Occipital lobe (tissue), 2 donors: ENCODE results near the gene FHL1. TPM values are rescaled to one million over a fixed set of nuclear protein-coding genes. Genes with fewer than 3 reads are reported as not detected.

Source experiments
- DNase-seq: peaks from one replicate; lab custom pipeline; 2025; lab: John Stamatoyannopoulos, UW
- total RNA-seq: library from RNA; depleted of rRNA; stranded (reverse); fragments of >200 nt; gene quantifications from one replicate; pipeline ENCODE4 v1.2.3, GENCODE V29; 2014

The FHL1 gene
- total RNA-seq, 1 donor from 2014 or later = 90.0 TPM

DNA sequence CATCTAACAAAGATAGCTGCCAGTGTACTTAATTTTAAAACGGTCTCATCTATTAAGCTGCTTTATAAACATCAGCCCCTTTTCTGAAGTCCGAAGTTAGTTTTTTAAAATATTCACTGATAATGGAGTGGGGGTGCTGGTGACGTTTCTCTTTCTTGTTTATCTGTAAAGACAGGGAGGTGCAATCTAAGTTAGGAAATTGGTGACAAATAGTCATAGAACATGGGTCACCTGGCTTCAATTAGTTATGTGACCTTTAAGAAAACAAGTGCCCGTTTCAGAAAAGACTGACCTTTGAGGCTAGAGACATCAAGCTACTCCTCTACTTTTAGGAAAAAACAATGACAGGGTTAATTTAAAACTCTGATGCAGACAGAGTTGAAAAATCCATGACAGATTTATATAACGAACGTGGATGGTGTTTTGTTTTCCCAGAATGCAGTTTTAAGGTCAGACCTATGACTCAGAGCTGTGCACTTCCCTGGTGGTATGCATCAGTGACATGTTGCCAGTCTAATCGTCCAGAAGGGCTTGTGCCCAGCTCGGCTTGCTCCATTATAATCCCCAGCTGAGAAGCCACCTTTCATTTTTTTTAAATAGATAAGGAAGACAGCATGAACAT lies 38.2 kb downstream of the FHL1 start:
- DNase-seq = no peak

DNA sequence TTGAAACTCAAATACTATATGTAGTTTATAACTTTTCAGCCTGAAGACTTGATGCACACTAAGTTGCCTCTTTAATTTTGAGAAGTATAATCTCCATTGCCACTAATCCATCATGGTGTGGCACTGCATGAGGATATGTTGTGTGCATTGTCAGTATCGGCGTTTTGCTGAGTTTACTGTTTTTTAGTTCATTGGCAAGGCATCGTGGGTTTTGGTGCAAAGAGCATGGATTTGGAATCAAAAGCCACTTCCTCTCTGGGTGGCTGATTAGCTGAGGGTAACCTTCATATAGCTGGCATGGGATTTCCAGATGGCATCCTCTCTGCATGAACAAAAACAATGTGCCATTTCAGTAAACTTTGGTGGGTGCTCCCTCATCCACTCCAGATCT lies 38.7 kb downstream of the FHL1 start:
- no peak for DNase-seq

DNA sequence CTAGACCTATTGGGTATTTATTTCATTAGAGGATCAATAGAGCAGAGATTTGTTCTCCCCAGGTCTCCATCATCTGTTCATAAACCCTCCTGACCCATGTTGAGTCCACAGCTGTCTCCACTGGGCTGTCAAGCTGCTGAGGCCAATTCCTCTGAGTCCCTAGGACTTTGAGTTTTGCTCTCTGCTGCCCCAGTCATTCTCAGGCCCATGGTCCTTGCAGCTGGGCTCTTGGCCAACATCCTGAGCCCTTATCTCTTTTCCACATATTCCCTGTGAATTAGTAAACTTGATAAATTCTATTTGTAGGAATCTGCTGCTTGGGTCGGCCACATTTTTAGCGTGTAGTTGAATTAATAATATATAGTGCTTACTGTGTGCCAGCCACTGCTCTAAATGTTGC lies 41.9 kb downstream of the FHL1 start:
- DNase-seq = no peak

DNA sequence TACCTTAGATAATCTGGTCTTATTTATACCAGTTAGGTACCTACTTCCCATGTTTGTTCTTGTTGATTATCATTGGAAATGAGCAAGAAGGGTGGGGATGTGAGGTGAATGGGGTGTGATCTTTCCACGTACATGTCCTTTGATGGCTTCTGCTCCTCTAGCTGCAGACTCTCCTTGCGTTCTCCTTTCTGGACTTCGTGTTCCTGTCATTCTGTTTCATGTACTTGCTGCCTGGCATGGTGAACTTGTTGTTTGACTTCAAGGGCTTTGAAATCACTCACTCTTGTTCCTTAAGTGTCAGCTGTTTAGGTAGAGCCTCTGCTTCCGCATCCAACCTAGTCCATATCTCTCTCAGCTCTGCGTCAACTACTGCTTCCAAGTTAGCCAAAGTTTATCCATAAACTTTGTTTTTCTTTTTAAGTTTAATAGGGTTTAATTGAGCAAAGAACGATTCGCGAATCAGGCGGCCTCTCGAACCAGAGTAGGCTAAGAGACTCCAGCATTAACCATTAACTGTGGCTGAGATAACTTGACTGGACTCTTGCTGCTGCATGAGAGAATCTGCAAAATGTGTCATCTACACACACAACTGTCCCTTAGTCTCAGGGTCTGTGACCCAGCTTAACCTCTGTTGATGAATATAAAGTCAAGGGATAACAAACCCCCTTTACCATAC lies 42.8 kb downstream of the FHL1 start:
- DNase-seq = no peak

DNA sequence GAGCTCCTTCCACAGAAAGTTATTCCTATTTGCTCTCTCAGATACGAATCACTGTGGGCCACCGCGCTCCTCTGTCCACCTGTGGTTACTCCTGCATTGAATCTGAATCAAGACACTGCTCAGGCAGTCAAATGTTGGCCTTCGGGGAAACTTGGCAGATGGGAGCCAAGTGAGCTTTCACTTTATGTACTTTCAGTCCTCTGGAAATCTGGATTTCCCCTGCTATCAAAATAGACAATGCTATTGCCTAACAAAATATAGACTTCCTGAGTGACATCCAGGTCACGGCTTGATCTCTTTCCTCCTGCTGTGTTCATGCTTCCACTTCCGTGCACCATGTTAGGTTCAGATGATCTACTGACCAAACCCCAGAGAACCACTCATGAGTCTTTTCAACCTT lies 43.8 kb downstream of the FHL1 start:
- no peak for DNase-seq

DNA sequence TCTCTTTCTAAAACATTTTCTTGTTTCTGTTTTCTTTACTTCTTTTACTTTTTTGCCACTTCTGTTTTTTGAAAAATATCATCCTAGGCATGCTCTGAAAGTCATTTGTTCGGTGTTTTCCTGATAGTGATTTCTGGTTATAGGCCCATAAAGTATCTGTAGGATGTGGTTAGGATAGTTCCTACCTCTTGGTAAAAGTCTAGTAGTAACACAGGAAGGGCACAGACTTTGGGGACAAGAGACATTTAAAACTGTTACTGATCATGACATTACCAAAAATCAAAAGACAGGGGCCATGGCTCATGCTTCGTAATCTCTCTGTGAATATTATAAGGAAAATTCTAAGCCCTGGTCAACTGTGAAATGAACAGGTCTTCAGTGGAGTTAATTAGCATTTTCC lies 44.8 kb downstream of the FHL1 start:
- DNase-seq = no peak

DNA sequence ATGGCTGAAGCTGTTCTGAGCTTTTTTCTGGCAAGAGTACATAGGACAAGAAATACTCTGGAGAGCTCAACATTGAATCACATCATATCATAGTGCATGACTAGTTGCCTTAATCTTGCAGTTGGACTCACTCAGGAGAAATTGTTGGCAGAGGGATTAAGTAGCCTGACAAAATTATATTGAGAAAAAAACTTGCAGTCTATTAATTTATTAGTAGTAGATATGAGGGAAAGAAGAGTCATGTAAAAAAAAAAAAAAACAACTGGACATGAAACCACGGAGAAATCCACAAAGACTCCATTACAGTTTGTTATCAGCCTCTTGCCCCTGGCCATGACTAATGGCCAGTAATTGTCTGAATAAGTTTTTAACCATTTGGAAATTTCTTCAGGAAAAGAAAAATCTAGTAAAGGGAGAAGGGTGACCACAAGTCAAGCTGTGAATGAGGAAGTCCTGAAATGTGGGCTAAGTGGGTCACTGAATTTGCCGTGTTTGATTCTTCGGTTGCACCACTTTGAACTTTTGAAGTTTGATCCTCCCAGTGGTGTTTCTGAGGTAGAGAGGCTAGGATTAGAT lies 45.6 kb downstream of the FHL1 start:
- no peak for DNase-seq

DNA sequence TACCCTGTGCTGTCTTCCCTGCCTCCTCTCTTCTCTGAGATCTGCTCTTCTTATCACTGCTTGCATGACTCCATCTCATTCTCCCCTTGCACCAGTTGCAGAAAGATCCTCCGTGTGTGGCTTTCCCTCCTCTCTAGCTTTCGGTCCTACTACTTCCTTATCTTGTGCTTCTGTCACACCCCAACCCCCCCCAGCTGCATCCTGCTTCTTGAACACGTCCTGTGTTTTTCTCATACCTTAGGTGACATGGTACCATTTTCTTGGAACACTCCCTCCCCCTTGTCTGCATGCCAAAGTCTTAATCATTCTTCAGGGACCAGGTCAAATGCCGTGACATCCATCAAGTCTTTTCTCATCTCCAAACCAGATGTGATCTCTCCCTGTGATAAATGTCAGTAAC lies 46.4 kb downstream of the FHL1 start:
- DNase-seq = no peak

DNA sequence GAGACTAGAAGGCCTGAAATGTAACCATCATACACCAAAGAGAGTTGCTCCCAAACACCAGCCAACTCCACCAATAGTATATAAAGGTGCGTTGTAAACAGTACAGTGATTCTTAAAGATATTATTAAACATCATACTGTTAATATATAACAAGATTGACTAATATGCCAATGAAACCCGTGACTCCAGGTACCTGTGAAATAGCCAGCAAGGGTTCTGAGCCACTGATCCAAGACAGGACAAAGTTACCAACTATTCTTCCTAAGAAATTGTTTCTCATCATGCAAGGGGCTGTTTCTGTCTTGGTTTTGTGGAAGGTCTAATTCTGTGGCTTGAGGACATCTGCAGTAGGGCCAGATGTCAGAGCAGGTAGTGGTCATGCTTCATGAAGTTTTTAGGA lies 47.2 kb downstream of the FHL1 start:
- no peak for DNase-seq

DNA sequence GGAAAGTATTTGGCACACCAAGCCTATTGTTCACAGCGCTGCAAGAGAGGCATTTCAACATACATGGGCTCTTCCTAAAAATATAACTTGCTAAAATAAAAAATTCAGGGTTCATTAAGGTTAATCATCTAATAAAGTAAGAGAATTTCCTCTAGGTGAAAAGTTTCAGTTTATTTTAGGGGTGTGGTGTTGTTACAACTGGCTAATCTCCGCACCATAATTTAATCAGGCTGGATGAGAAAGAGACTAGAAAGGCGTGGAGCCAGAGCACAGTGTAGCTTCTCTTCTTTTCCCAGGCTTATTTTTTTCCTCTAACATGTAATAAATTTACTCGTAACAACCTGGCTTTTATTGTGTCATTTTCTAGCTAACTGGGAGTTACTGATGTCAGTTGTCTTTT lies 47.9 kb downstream of the FHL1 start:
- no peak for DNase-seq

DNA sequence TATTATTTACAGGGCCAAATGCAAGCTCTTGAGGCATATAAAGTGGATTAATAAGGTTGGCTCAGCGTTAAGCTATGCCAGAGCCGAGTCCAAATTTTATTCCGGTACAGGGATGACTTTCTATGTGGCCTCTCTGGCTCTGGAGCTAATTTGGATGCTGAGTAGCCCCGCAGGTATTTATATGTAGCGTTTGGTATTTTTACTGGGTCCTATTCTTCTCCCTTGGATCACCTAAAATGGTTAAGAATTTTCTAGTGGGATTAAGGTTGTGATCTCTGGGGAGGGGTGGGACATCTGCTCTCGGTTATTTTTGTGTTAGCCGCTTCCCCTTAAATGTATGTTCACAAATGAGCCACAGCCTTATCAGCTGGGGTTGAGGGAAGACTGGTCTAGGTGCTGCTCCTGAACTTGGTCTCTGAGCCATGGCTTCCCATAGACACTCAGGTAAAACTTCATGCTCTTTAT lies 49.4 kb downstream of the FHL1 start:
- no peak for DNase-seq

DNA sequence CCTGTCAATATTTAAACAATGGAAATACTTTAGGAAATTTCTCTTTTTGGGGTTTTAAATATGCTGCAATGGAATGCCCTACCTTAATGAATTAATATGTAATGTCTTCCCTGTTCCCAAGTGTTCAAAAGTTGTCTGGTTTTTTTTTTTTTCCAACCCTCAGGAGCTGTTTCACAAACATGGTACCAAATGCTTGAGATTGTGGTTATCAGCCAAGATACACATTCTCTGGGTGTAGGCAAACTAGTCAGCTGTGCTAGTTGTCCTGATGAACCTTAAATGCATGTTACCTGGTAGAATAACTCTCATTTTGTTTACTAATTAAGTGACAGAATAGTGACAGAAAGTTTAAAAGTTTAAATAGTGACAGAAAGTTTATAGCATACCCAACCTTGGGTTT lies 50.7 kb downstream of the FHL1 start:
- DNase-seq = no peak

DNA sequence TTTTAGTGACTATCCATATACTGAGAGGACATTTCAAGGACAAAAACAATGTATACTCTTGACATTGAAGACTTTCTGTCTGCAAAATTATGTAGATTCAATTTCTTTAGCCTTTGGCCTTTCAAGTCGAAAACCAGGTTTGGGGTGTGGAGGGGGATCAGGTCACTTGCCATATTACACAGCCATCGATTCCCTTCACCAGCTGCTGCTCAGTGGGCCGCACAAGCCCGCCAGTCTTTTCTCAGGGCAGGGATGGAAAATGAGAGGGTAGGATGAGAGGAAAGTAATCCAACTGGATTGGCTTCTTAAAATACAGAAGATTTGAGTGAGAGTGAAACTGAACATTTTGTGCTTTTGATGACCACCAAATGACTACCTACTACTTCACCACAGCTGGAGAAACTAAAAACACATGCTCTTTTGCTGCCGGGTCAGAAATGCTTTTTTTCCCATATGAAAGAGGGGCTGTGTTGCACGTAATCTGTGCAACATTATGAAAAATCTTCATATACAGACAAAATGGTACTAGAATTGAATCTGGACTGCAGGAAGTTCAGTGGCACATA lies 51.4 kb downstream of the FHL1 start:
- DNase-seq = no peak

DNA sequence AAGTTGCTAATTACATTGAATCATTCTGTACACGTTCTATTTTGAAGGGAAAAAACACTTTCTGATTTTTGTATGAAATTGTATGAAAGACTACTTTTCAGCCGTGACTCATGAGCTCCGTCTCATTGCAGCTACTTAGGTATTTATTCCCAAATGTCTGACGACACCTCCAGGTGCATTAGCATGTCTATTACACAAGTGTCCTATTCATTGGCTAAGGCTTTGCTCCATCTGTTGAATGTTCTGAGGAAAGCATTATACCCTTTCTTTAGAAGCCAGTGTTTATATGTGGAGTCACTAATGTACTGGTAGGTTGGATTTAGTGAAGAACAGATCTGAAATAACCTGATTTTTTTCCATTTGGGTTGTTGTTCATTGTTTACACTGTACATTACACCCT lies 52.0 kb downstream of the FHL1 start:
- DNase-seq = no peak

DNA sequence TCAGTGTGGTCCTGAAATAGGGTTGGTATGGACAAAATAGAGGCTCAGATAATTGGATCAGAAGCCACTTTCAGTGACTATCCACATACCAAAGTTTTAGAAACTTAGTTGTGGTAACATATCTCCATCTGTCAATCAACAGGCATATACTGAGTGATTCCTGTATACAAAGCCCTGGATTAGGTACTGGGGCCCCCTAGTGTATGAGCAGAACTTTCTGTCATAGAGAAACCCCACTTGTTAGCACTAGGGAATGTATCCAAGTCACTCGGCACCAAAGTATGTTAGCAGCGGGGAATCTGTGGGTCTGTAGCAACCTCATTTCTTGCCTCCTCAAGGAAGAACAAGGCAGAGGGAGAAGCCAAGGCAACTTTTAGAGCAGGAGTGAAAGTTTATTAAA lies 53.1 kb downstream of the FHL1 start:
- no peak for DNase-seq

DNA sequence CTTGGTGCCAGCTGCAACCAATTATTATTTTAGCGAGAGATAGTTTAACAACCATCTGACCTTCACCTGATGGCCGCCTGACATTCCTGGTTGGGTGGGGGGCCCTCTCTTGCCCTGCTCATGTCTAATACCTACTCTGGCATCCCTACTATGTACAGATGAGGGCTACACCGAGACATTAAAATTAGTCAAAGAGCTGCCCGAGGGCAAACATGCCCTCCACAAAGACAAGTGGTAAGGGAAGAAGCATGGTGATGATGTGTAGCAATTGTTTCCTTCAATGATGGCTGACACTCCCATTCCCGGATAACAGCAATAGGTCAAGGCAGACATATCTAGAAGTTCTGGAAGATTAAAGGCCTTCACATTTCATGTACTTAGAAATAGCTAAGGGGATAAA lies 54.3 kb downstream of the FHL1 start:
- no peak for DNase-seq

DNA sequence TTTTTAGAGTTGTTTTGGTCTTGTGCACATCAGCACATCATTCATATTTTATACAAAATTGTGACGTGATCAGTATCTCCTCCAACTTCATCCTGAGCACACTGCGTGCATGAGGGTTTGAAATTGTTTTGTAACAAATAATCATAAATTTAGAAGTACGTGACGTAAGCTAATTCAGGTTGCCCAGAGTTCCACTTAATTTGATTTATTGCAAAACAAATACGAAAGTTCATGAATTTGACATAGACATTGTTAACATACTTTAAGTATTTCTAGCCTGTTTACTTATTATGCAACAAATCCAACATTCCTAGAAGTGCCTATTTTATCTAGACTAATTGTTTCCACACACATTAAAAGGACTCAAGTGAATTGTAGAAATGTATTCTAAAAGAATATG lies 55.6 kb downstream of the FHL1 start:
- no peak for DNase-seq

DNA sequence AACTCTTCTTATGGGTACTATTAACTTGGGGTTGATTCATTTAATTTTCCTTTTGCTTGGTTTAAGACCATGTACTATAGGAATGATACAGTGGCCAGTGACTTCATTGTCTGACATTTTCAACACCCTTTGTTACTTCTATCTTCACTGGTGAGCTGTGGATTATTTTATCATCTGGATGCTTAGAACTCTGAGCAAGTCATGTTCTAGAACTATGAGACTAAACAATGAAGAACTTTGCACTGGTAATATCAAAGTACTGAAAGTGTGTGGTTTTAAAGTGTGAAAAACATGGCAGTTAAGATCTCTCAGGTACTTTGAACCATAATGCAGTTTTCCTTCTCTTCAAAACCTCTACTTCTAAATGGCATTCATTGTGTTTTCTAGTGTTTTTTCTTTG lies 56.1 kb downstream of the FHL1 start:
- DNase-seq = no peak

DNA sequence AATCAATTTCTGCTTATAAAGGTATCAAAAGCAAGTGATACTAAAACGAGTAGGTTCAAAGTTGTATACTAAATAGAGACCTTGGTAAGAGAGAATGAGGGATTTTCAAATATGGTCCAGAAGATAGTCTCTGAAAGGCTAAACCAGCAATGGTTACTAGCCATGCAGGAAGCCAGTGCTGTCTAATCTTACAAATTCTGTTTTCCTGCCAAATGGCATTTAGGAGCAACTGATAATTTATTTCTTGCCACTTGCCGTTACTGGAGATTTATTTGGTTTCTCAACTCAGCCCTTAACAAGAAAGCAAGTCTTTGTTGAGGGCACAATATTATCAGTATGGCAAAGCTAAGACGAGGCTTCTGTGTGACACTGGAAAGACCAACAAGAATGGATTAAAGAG lies 56.6 kb downstream of the FHL1 start:
- DNase-seq = no peak

DNA sequence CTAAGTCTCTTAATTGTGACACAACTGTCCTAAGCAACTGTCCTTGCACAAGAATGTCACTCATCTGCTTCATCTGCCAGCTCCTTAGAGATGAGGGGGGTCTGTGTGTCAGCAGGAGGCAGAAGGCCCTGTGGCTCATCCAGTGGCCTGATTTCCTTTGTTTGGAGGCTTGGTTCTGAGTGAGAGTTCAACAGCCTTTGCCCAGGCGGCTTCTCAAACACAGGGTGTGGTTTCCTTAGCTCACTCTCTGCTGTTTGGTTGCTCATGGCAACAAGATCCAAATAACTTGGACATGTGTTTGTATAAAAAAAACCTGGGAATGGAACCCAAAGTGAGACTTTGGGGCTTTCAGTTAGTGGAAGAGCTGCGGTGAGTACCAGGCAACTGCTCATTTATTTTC lies 57.2 kb downstream of the FHL1 start:
- no peak for DNase-seq

DNA sequence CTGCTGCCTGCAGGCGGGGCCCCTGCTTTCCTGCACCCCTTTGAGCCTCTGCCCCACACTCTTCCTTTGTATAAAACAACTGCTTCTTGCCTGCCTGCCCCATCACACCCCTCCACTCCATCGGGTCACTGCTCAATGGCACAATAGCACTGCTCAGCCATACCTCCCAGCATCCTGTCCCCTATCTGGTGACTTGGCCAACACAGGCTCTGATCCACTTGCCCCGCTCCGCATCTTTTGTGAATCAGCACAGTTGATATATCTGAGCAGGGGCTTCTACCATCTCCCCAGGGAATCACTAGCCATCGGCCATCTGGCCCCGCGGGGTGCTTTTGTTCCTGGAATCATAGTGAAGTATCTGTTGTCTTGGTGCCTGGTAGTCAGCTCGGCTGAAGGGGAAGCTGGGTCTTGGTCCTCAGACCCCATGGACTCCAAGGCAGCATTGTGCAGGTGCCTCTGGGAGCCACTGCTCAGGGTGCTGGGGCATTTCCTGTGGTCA lies 58.6 kb downstream of the FHL1 start:
- no peak for DNase-seq

DNA sequence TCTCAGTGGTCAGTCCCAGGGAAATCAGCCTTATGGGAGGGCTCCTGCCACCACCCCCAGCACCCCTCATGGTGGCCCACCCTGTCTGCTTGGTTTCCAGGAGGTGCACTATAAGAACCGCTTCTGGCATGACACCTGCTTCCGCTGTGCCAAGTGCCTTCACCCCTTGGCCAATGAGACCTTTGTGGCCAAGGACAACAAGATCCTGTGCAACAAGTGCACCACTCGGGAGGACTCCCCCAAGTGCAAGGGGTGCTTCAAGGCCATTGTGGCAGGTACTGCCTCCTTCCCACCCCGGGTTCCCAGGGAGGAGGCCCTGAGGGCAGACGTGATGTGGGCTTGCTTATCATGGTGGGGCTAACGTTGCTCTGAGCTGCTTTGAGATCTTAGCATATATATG lies 59.6 kb downstream of the FHL1 start:
- DNase-seq = no peak

DNA sequence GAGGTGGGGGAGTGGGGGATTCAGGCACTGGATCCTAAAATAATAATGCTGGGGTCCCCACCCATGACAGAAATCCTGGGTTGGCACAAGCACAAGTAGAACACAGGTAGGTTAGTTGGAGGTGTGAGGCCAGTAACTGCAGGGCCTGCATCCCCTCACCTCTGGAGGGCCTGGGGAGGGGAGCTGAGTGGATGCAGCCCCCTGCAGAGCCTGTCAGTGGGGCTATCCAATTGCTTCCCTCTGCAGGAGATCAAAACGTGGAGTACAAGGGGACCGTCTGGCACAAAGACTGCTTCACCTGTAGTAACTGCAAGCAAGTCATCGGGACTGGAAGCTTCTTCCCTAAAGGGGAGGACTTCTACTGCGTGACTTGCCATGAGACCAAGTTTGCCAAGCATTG lies 60.2 kb downstream of the FHL1 start:
- DNase-seq = no peak
